Tibial nerve (tissue), 4 donors: Measurements from ENCODE around the gene S100A11. TPM values are rescaled to one million over a fixed set of nuclear protein-coding genes. Genes with fewer than 3 reads are reported as not detected.

Source experiments
- DNase-seq, 2 donors: peaks; one replicate each; pipeline ENCODE4 v3.0.0-alpha.2; 2019; ENCODE audit warnings: low spot score in 2 of 2
- H3K27ac ChIP-seq, 4 donors: fragments of 200-600 bp; sonication (generic) in 3 of 4; one replicate each; pipeline ENCODE4 v1.5.1; 2017 to 2019; ENCODE audit warnings: mild to moderate bottlenecking in 1 of 4
- H3K27me3 ChIP-seq, 2 donors: fragments of 200-600 bp; sonication (generic) in 1 of 2; one replicate each; pipeline versions ENCODE4 v1.5.1 to v1.6.0; 2017 to 2019
- H3K36me3 ChIP-seq, 3 donors: fragments of 200-600 bp; sonication (generic); one replicate each; pipeline ENCODE4 v1.5.1; 2018 to 2019
- H3K4me1 ChIP-seq, 4 donors: fragments of 200-600 bp; sonication (generic) in 3 of 4; one replicate each; pipeline ENCODE4 v1.5.1; 2017 to 2019
- H3K4me3 ChIP-seq, 4 donors: fragments of 200-600 bp; sonication (generic) in 3 of 4; one replicate each; pipeline ENCODE4 v1.5.1; 2017 to 2019; ENCODE audit warnings: mild to moderate bottlenecking in 1 of 4, moderate library complexity in 1 of 4
- H3K9me3 ChIP-seq, 4 donors: fragments of 200-600 bp; sonication (generic) in 3 of 4; one replicate each; pipeline ENCODE4 v1.5.1; 2017 to 2019
- EP300 ChIP-seq, 2 donors: sonication (generic); formaldehyde crosslinking; IDR thresholded peaks; one replicate each; pipeline ENCODE4 v1.6.1; 2017; ENCODE audit warnings: antibody characterized with exemption in 2 of 2, mild to moderate bottlenecking in 1 of 2
- POLR2A ChIP-seq, 2 donors: fragments of 450-650 bp; IDR thresholded peaks; one replicate each; pipeline ENCODE4 v1.6.1; 2017; ENCODE audit warnings: antibody characterized with exemption in 2 of 2, mild to moderate bottlenecking in 2 of 2, moderate library complexity in 2 of 2
- WGBS, 2 donors: methylation state at CpG; one replicate each; pipeline ENCODE4 v1.1.5; 2018; 5-methylcytosine and 5-hydroxymethylcytosine counted together
- total RNA-seq, 4 donors: library from RNA; depleted of rRNA; stranded (reverse); fragments of >200 nt; gene quantifications; one replicate each; pipeline ENCODE4 v1.1.0, GENCODE V29; 2016
- TF ChIP-seq, protein P1 (sequence below), 5 experiments: fragments of 200-600 bp in 3 of 5; fragments of 450-650 bp in 2 of 5; sonication (generic) in 3 of 5; IDR thresholded peaks; one replicate each; pipeline ENCODE4 v1.5.1; 2016 to 2019; ENCODE audit warnings: antibody characterized with exemption in 5 of 5, mild to moderate bottlenecking in 3 of 5, moderate library complexity in 2 of 5

Gene S100A11
- total RNA-seq, 4 donors from 2014 or later, result 85.0 to 267 (median 145) TPM

DNA sequence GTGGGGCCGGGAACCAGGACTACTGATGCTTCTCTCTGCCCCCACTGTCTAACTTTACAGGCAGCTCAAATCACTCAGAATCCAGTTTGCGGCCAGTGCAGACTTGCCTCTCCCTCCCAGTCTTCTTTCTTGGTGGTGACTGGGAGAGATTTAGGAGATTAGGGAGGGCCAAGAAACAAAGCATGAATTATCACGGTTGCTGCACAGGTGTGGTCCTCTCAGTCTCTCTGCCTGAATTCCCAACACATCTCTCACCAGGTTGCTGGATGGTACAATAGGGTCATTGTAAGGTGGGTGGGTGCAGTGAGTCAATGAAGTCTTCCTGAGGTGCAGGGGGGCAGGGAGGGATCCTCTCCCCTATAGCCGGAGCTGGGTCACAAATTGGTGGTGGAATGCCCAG, 12.6 kb downstream of the S100A11 start:
- Histone ChIP-seq H3K4me3 (no peak overlapping the region), H3K27ac (no peak overlapping the region), H3K4me1 (no peaks in the 10 kb centered on the region), H3K9me3 (no peaks in the 10 kb centered on the region), H3K36me3 (no peaks in the 10 kb centered on the region), H3K27me3 (no peaks in the 10 kb centered on the region)
- TF ChIP-seq, protein P1, sequence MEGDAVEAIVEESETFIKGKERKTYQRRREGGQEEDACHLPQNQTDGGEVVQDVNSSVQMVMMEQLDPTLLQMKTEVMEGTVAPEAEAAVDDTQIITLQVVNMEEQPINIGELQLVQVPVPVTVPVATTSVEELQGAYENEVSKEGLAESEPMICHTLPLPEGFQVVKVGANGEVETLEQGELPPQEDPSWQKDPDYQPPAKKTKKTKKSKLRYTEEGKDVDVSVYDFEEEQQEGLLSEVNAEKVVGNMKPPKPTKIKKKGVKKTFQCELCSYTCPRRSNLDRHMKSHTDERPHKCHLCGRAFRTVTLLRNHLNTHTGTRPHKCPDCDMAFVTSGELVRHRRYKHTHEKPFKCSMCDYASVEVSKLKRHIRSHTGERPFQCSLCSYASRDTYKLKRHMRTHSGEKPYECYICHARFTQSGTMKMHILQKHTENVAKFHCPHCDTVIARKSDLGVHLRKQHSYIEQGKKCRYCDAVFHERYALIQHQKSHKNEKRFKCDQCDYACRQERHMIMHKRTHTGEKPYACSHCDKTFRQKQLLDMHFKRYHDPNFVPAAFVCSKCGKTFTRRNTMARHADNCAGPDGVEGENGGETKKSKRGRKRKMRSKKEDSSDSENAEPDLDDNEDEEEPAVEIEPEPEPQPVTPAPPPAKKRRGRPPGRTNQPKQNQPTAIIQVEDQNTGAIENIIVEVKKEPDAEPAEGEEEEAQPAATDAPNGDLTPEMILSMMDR (IDR thresholded peaks at IDR 0.05), result no peak
- TF ChIP-seq EP300 (IDR thresholded peaks at IDR 0.05), result no peak
- TF ChIP-seq POLR2A (IDR thresholded peaks at IDR 0.05), result no peak
- 58 to 63% methylated on average over 4 of the region's 4 CpGs for WGBS, 2 donors
- no peak for DNase-seq

GRCh38 chr1:152023221-152023620, 13.6 kb downstream of the S100A11 start:
- Histone ChIP-seq H3K4me3 (no peak overlapping the region), H3K4me1 (no peaks in the 10 kb centered on the region), H3K27me3 (no peaks in the 10 kb centered on the region), H3K9me3 (no peaks in the 10 kb centered on the region), H3K36me3 (no peaks in the 10 kb centered on the region), H3K27ac (no peak overlapping the region)
- WGBS, 2 donors, result 88 to 92% methylated on average over 4 of the region's 4 CpGs
- TF ChIP-seq POLR2A (IDR thresholded peaks at IDR 0.05), result no peak
- no peak for TF ChIP-seq EP300 (IDR thresholded peaks at IDR 0.05)
- TF ChIP-seq, protein P1 (IDR thresholded peaks at IDR 0.05), result no peak
- DNase-seq, result no peak

DNA sequence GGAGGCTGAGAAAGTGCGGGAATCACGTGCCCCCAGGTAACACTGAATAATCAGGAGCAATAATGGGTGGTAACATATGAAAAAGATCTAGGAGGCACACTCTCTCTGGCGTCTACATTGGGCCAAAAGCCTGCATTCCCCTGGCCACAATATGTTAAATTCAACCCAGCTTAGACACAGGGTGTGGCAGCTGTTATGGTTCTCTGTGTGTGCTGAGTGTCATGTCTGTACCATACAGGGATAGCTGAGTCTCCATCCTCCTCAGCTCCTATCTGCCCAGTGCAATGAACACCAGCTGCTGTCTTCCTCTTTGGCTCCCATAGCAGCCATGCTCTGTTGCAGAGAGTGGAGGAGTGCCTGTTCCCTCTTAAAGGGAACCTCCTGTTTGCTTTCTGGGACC, 14.3 kb downstream of the S100A11 start:
- H3K36me3 ChIP-seq, result no peaks in the 10 kb centered on the region
- no peaks in the 10 kb centered on the region for H3K4me1 ChIP-seq
- H3K27ac ChIP-seq, result no peak overlapping the region
- no peak overlapping the region for H3K4me3 ChIP-seq
- no peak for DNase-seq
- WGBS, 2 donors, result 87% methylated on average over 3 of the region's 3 CpGs
- no peaks in the 10 kb centered on the region for H3K27me3 ChIP-seq
- H3K9me3 ChIP-seq, result no peaks in the 10 kb centered on the region
- TF ChIP-seq POLR2A (IDR thresholded peaks at IDR 0.05), result no peak
- TF ChIP-seq, protein P1 (IDR thresholded peaks at IDR 0.05), result no peak
- TF ChIP-seq EP300 (IDR thresholded peaks at IDR 0.05), result no peak

DNA sequence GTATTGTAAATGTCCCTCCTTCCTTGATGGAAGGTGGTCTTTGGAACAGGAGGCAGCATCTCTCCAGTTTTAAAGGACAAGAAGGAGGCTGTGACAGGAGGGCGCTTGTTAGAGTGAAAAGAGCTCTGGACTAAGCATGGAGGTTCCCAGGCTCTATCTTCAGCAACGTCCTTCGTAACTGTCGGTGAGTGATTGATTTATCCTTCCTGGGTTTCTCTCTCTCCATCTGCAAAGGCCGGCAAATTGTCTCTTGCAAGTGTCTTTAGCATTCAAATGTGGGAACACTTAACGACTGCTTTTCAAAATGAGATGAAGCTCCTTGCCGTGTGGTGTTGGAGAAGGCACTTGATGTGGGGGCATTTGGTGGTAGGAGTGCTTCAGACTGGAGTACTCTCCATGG, 15.2 kb downstream of the S100A11 start:
- no peak for DNase-seq
- no peaks in the 10 kb centered on the region for H3K9me3 ChIP-seq
- no peaks in the 10 kb centered on the region for H3K36me3 ChIP-seq
- H3K4me1 ChIP-seq, result no peaks in the 10 kb centered on the region
- 80% methylated on average over 7 of the region's 7 CpGs for WGBS, 2 donors
- no peak overlapping the region for H3K4me3 ChIP-seq
- H3K27ac ChIP-seq, result no peak overlapping the region
- TF ChIP-seq, protein P1 (IDR thresholded peaks at IDR 0.05), result no peak
- TF ChIP-seq POLR2A (IDR thresholded peaks at IDR 0.05) (no peak), EP300 (IDR thresholded peaks at IDR 0.05) (no peak)
- H3K27me3 ChIP-seq, result no peaks in the 10 kb centered on the region

DNA sequence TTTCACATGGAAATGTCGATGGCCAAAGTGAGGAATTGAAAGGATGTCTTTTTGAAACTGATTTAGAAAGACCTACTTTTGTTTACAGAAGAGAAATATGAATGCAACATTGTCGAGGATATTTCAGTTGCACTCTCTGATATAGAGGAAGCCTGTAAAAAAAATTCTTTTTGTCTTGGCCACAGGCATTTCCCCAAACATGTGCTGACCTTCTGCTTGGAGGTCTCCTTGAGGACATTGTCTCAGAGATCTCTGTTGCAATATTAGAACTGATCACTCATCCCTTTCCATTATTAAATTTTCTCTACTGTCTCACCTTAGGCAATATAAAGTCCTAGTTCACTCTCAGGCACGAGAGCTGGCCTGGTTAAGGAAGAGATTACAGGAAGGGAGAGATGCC, 16.0 kb downstream of the S100A11 start:
- TF ChIP-seq POLR2A (IDR thresholded peaks at IDR 0.05), result no peak
- TF ChIP-seq, protein P1 (IDR thresholded peaks at IDR 0.05), result no peak
- TF ChIP-seq EP300 (IDR thresholded peaks at IDR 0.05), result no peak
- DNase-seq, result no peak
- H3K36me3 ChIP-seq, result no peaks in the 10 kb centered on the region
- no peaks in the 10 kb centered on the region for H3K27me3 ChIP-seq
- H3K4me3 ChIP-seq, result no peak overlapping the region
- 59 to 71% methylated on average over 3 of the region's 3 CpGs for WGBS, 2 donors
- H3K4me1 ChIP-seq, result no peaks in the 10 kb centered on the region
- H3K27ac ChIP-seq, result no peak overlapping the region
- no peaks in the 10 kb centered on the region for H3K9me3 ChIP-seq
